Right ventricle myocardium superior (tissue), 1 donor: ENCODE measurements around the gene SMIM35. TPM values are rescaled to one million over a fixed set of nuclear protein-coding genes. Genes with fewer than 3 reads are reported as not detected.
A peak's percentile ranks its signal among the peaks of the same experiment; 100 is the strongest.

Experiments used
- ATAC-seq: fragments of 200-7000 bp; cut with Tn5 transposase; one replicate; pipeline ENCODE4 v1.9.1; 2020; ENCODE audit warnings: mild to moderate bottlenecking; ENCODE audit not compliant: poor library complexity
- DNase-seq: peaks from one replicate; pipeline ENCODE4 v3.0.0-alpha.2; 2020
- intact Hi-C: fragments of 100-400 bp; cut with DNase I; formaldehyde crosslinking; loops from one replicate; pipeline ENCODE4 v1.11.2; 2022
- total RNA-seq: library from RNA; stranded (reverse); fragmentation: NEBNext Ultra II Directional; extraction: Animal tissue kit (Norgen Biotek cat#: 25700); gene quantifications from one replicate; pipeline ENCODE4 v1.2.1, GENCODE V29; 2021
- donor health status: DM: no; HTN: yes; CAD: no; lungs with severe emphysema.

Gene SMIM35
- total RNA-seq, 1 donor from 2014 or later = not detected

- intact Hi-C loops = no loop called here
- no peak for ATAC-seq
- no peak for DNase-seq
These were observed 85.9 kb downstream of the SMIM35 start for GRCh38 chr11:118000850-118001228.

DNA sequence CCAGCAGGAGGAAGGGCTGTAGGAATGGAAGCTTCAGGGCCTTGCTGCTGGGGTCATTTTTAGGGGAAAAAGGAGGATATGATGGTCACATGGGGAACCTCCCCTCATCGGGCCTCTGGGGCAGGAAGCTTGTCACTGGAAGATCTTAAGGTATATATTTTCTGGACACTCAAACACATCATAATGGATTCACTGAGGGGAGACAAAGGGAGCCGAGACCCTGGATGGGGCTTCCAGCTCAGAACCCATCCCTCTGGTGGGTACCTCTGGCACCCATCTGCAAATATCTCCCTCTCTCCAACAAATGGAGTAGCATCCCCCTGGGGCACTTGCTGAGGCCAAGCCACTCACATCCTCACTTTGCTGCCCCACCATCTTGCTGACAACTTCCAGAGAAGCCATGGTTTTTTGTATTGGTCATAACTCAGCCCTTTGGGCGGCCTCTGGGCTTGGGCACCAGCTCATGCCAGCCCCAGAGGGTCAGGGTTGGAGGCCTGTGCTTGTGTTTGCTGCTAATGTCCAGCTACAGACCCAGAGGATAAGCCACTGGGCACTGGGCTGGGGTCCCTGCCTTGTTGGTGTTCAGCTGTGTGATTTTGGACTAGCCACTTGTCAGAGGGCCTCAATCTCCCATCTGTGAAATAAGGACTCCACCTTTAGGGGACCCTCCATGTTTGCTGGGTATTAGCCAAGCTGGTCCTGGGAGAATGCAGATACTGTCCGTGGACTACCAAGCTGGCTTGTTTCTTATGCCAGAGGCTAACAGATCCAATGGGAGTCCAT lies 86.5 kb downstream of the SMIM35 start:
- ATAC-seq = no peak
- intact Hi-C loops = no loop called here

GRCh38 chr11:117999354-117999993 lies 87.3 kb downstream of the SMIM35 start:
- no peak for DNase-seq
- intact Hi-C loops = no loop called here
- ATAC-seq = no peak

More for the DNA sequence above, 86.5 kb downstream of the SMIM35 start:
- DNase-seq = no peak

- no peak for ATAC-seq
- DNase-seq = no peak
- intact Hi-C loops = no loop called here
These were observed 88.0 kb downstream of the SMIM35 start for GRCh38 chr11:117998664-117999353.

DNA sequence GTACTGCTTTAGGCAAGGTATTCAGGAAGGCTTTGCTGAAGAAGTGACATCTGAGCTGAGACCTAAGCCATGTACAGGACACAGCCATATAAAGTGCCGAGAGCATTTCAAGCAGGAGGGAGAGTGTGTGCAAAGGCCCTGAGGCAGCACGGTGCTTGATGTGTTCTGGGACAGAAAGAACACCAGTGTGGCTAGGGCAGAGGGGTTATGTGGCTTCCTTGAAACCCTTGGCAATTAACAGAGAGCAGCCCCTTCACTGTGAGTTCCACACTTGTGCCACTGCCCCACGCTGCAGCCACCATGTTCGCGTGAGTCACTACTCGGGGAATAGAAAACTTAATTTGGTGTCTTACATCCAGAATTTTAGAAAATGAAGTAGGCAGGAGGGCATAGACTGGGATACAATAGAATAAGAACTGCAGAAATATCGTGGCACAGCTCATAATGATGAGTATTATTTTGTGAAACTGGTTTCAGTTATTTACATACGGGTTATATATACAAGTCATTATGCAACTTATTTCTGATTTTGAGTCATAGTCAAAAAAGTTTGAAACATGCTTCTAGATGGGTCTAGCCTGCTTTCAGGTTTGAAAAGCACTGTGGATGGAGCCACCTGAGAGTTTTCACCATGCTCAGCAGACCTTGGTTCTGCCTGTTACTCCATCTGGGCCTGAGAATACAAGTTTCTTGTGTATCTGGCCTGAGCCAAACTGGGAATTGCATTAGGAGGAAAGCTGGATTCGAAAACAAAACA lies 88.8 kb downstream of the SMIM35 start:
- ATAC-seq (no peak), DNase-seq (no peak)
- intact Hi-C loops = no loop called here

GRCh38 chr11:117997406-117997805 lies 89.4 kb downstream of the SMIM35 start:
- intact Hi-C loops = no loop called here
- DNase-seq (no peak), ATAC-seq (no peak)

DNA sequence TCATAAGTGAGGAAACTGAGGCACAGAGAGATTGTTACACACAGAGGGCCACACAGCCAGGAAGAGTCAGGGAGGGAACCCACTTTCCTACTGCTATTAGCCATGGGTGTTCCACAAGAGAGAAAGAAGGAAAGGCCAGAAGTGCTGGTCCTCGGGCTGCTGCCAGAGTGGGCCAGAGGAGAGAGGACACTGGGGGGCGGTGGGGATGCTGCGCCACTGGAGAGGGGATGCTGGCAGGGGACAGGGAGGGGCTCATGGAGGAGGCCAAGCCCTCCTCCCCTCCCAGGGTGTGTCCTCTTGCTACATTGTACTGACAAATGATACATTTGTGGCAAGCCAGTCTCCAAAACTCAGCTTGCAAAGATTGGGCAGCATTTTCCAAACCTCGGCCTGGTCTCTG lies 90.7 kb downstream of the SMIM35 start:
- intact Hi-C loops = no loop called here
- ATAC-seq (no peak), DNase-seq (no peak)

- intact Hi-C loops = no loop called here
- no peak for DNase-seq
- no peak for ATAC-seq
These were observed 91.3 kb downstream of the SMIM35 start for GRCh38 chr11:117995472-117995871.

DNA sequence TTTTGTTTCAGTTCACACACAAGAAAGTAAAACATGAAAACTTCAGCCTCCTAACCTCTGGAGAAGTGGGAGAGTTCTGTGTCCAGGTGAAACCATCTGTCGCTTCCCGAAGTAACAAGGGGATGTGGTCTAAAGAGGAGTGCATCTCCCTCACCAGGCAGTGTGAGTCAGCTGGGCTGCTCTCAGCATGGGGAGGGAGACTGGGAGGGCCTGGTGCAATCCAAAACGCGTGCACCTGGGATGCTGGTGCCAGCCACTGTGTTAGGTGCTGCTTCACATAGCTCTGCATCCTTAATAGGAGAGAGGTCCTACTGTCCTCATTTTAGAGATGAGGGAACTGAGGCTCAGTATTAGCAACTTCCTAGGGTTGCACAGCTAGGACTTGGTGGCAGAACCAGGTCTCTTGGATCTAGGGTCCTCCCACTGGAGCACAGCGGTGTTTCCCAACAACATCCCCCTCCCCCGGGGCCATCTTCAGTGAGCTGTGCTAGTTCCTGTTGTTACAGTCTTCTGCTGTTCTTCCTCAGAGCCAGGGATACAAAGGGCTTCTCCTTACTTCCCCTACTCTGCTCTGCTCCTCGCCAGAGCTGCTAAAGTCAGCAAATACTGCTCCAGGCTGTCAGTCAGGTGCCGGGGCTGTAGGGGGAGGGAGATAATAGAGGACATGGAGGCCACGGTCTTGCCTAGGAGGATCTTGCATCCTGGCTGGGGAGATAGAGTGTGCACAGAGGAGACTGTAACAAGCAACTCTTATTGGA lies 92.6 kb downstream of the SMIM35 start:
- no peak for DNase-seq

DNA sequence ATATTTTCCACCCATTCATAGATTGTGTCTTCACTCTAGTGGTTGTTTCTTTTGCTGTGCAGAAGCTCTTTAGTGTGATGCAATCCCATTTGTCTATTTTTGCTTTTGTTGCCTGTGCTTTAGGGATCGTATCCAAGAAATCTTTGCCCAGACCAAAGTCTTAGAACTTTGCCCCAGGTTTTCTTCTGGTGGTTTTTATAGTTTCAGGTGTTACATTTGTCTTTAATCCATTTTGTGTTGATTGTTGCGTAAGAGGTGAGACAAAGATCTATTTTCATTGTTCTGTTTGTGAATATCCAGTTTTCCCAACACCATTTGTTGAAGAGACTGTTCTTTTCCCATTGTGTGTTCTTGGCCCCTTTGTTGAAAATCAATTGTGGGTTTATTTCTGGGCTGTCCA lies 94.1 kb downstream of the SMIM35 start:
- ATAC-seq = no peak
- DNase-seq = no peak
- intact Hi-C loops = no loop called here

More for the DNA sequence above, 92.6 kb downstream of the SMIM35 start:
- peak; percentile 63 for ATAC-seq
- intact Hi-C loops = no loop called here

DNA sequence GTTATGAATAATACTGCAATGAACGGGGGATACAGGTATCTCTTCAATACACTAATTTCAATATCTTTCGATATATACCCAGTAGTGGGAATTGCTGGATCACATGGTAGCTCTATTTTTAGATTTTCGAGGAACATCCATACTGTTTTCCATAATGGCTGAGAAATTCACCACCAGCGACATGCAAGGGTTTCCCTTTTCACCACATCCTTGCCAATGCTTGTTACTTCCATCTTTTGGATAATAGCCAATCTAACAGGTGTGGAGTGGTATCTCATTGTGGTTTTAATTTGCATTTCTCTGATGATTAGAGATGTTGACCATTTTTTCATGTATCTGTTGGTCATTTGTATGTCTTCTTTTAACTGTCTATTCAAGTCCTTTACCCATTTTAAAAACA lies 94.6 kb downstream of the SMIM35 start:
- ATAC-seq (no peak), DNase-seq (no peak)
- intact Hi-C loops = no loop called here

DNA sequence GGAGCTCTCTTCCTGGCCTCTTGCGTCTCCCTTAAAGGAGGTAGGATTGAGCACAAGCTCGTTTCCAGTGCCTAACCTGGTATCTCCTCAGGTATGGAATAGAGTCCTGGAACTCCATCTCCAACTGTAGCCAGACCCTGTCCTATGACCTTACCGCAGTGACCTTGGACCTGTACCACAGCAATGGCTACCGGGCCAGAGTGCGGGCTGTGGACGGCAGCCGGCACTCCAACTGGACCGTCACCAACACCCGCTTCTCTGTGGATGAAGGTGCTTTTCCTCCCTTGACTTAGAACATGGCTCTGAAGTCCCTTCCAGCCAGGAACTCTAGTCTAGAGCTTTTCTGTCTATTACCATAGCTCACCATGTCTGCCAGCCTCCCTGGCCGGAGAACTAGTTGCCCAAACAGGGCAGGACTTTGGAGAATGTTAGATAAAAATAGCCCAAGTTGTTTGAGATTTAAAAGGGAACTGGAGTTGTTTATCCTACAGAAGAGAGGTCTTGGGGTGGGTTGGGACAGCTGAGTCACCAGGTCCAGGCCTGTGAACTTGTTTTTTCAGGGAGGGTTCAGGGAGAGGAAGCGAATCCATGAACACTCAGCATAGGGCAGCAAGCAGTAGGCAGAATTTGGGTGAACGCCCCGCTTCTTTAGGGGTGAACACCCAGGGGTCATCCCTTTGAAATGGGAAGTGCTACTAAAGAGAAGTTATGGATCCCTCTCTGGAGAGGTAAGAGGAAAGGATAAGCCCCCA lies 97.2 kb downstream of the SMIM35 start:
- ATAC-seq = peak; percentile 30
- intact Hi-C loops = loop anchor here (5.0 kb wide), 1 partner anchor 158 kb away; no protein-coding TSS in a partner anchor
- DNase-seq = no peak

- intact Hi-C loops = loop anchor here (5.0 kb wide), 1 partner anchor 160 kb away; no protein-coding TSS in a partner anchor
- ATAC-seq (no peak), DNase-seq (no peak)
These were observed 99.7 kb downstream of the SMIM35 start for GRCh38 chr11:117986981-117987574.

DNA sequence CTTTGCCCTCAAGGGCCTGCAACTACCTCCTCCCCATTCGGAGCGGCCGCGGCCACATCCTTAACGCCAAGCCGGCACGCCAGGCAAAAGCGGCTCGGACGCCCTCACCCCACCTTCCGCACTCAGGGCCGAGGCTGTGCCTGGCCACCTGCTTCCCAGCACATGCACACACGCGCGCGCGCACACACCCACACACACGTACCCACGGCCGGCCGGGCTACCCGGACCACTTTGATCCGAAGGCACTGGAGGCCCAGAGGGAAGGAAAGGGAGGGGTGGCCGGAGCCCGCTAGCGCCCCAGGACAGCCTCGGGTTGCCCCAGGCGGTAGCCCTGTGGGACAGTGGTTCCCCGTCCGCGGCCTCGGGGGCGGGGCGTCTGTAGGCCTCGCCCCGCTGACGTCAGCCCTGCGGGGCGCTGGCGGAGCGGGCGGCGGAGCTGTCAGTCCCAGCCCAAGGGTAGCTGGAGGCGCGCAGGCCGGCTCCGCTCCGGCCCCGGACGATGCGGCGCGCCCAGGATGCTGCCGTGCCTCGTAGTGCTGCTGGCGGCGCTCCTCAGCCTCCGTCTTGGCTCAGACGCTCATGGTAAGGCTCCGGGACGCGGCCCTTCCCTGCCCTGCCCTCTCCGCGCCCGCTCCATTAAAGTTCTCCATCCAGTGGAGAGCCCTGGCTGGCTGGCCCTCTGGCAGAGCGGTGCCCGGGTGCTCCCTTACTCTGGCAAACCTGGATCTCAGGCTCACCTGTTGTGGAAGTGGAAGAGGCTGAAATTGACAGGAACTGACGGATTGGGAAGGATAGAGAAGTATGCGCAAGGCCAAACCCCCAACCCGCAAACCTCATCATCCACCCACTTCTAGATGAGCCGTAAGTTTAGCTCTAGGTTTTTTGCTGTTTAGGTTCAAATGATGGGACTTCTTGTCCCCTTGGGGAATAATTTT lies 100.5 kb downstream of the SMIM35 start, which contains the start of gene IL10RA:
IL10RA (plus strand) TSS at position 442 of the 935 bp plus-strand sequence; CDS start at position 516, 74 bp downstream.
- intact Hi-C loops = loop anchor here (5.0 kb wide), 1 partner anchor 161 kb away; no protein-coding TSS in a partner anchor
- DNase-seq (peak; percentile 93), ATAC-seq (peak; percentile 97)

- DNase-seq (no peak), ATAC-seq (no peak)
- intact Hi-C loops = no loop called here
These were observed 102.3 kb downstream of the SMIM35 start for GRCh38 chr11:117984476-117984875.

DNA sequence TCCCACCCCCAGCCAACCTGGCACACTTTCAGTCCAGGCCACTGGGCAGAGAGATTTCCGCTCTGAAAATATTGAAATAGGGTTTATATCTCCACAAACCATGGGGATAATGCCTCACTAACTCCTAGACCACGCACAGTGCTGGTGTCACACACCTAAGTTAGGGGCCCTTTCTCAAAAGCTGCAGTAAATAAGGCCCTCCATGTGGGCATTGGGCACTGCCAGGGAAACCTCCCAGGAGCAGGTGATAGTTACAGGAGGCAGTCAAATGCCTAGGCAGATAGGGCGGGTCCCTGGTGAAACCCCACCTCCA lies 103.6 kb downstream of the SMIM35 start:
- ATAC-seq (no peak), DNase-seq (no peak)
- intact Hi-C loops = no loop called here
